HEK293 (cell line): Measurements from ENCODE around the gene NINJ2.
"Not testable (repeated sequence)": the region's sequence is repeated elsewhere in the genome, so short reads cannot be mapped to it uniquely, and the experiment has no call there.

Source experiments
- CTCF ChIA-PET: fragments of 350-600 bp; formaldehyde crosslinking; extraction: SDS; loops from one replicate; lab custom pipeline; 2021; ENCODE audit warnings: antibody characterized with exemption; lab: Yijun Ruan, JAX
- POLR2A ChIA-PET: fragments of 300-600 bp; formaldehyde crosslinking; extraction: SDS; loops from one replicate; lab custom pipeline; 2020; ENCODE audit warnings: antibody characterized with exemption, inconsistent platforms; lab: Yijun Ruan, JAX
- H3K27ac ChIP-seq: fragments of 200-500 bp; sonication (Bioruptor generic); 2 replicates; pipeline ENCODE4 v1.5.1; 2014; ENCODE audit warnings: low read depth, low read length, control low read depth, inconsistent platforms; ENCODE audit errors: extremely low read depth
- H3K36me3 ChIP-seq, 2 experiments: fragments of 200-500 bp in 1 of 2; sonication (Bioruptor generic) in 1 of 2; 1 replicate in 1 of 2; 2 replicates in 1 of 2; pipeline ENCODE4 v1.5.1; 2014 to 2017; ENCODE audit warnings: inconsistent platforms in 2 of 2, low read length in 2 of 2; ENCODE audit not compliant: control insufficient read depth in 2 of 2, insufficient read depth in 1 of 2
- H3K4me1 ChIP-seq: fragments of 200-500 bp; sonication (Bioruptor generic); 2 replicates; pipeline ENCODE4 v1.5.1; 2014; ENCODE audit warnings: mild to moderate bottlenecking, low read length, inconsistent platforms; ENCODE audit not compliant: control insufficient read depth, insufficient read depth
- H3K4me3 ChIP-seq: 2 replicates; pipeline ENCODE4 v1.5.1; 2011; ENCODE audit warnings: low read depth, mild to moderate bottlenecking, control low read depth, low read length, moderate library complexity
- H3K9me3 ChIP-seq: fragments of 200-500 bp; sonication (Bioruptor generic); 2 replicates; pipeline ENCODE4 v1.5.1; 2014; ENCODE audit warnings: low read depth, low read length, inconsistent platforms; ENCODE audit not compliant: control insufficient read depth, insufficient read depth
- BCL11B ChIP-seq: fragments of 450-650 bp; formaldehyde crosslinking; IDR thresholded peaks from 2 replicates; pipeline ENCODE4 v1.5.1; 2016; ENCODE audit warnings: low read depth, missing biosample characterization, missing genetic modification characterization
- GFI1B ChIP-seq: fragments of 450-650 bp; formaldehyde crosslinking; IDR thresholded peaks from 2 replicates; pipeline ENCODE4 v1.5.1; 2016; ENCODE audit warnings: missing biosample characterization, missing genetic modification characterization
- HOXA7 ChIP-seq: sonication (generic); formaldehyde crosslinking; IDR thresholded peaks from 2 replicates; pipeline ENCODE4 v1.8.1; 2022; ENCODE audit warnings: missing genetic modification reagents, borderline replicate concordance
- IKZF3 ChIP-seq: fragments of 450-650 bp; IDR thresholded peaks from 2 replicates; pipeline ENCODE4 v1.5.0; 2018; ENCODE audit warnings: missing biosample characterization, mild to moderate bottlenecking, missing genetic modification characterization, moderate library complexity
- SALL2 ChIP-seq: fragments of 450-650 bp; formaldehyde crosslinking; IDR thresholded peaks from 2 replicates; pipeline ENCODE4 v1.5.0; 2017; ENCODE audit warnings: missing biosample characterization, mild to moderate bottlenecking, missing genetic modification characterization, borderline replicate concordance
- YY2 ChIP-seq: fragments of 450-650 bp; formaldehyde crosslinking; IDR thresholded peaks from 2 replicates; pipeline ENCODE4 v1.5.1; 2016; ENCODE audit warnings: missing biosample characterization, missing genetic modification characterization
- ZBTB20 ChIP-seq: fragments of 450-650 bp; formaldehyde crosslinking; IDR thresholded peaks from 2 replicates; pipeline ENCODE4 v1.5.1; 2016; ENCODE audit warnings: missing biosample characterization, missing genetic modification characterization
- ZBTB8A ChIP-seq: fragments of 450-650 bp; formaldehyde crosslinking; IDR thresholded peaks from 2 replicates; pipeline ENCODE4 v1.5.1; 2016; ENCODE audit warnings: missing biosample characterization, missing genetic modification characterization
- ZFP3 ChIP-seq: fragments of 450-650 bp; formaldehyde crosslinking; IDR thresholded peaks from 2 replicates; pipeline ENCODE4 v1.5.1; 2016; ENCODE audit warnings: low read depth, missing biosample characterization, missing genetic modification characterization
- ZNF112 ChIP-seq: fragments of 450-650 bp; formaldehyde crosslinking; IDR thresholded peaks from 2 replicates; pipeline ENCODE4 v1.5.0; 2017; ENCODE audit warnings: missing biosample characterization, missing genetic modification characterization
- ZNF146 ChIP-seq: fragments of 450-650 bp; formaldehyde crosslinking; IDR thresholded peaks from 2 replicates; pipeline ENCODE4 v1.5.1; 2016; ENCODE audit warnings: missing biosample characterization, missing genetic modification characterization
- ZNF157 ChIP-seq: fragments of 450-650 bp; formaldehyde crosslinking; IDR thresholded peaks from 2 replicates; pipeline ENCODE4 v1.5.1; 2016; ENCODE audit warnings: missing biosample characterization, missing genetic modification characterization
- ZNF169 ChIP-seq: fragments of 450-650 bp; formaldehyde crosslinking; IDR thresholded peaks from 2 replicates; pipeline ENCODE4 v1.5.1; 2016; ENCODE audit warnings: missing biosample characterization, missing genetic modification characterization
- ZNF184 ChIP-seq: fragments of 450-650 bp; IDR thresholded peaks from 2 replicates; pipeline ENCODE4 v1.5.1; 2018; ENCODE audit warnings: missing biosample characterization, mild to moderate bottlenecking, missing genetic modification characterization
- ZNF24 ChIP-seq: fragments of 450-650 bp; formaldehyde crosslinking; IDR thresholded peaks from 2 replicates; pipeline ENCODE4 v1.5.1; 2016; ENCODE audit warnings: missing biosample characterization, missing genetic modification characterization
- ZNF335 ChIP-seq: fragments of 450-650 bp; formaldehyde crosslinking; conservative IDR thresholded peaks from 2 replicates; pipeline ENCODE4 v1.5.1; 2016; ENCODE audit warnings: missing biosample characterization, missing genetic modification characterization
- ZNF354C ChIP-seq: fragments of 450-650 bp; formaldehyde crosslinking; IDR thresholded peaks from 2 replicates; pipeline ENCODE4 v1.5.1; 2016; ENCODE audit warnings: missing biosample characterization, missing genetic modification characterization, low read depth, borderline replicate concordance
- ZNF366 ChIP-seq: fragments of 450-650 bp; formaldehyde crosslinking; conservative IDR thresholded peaks from 2 replicates; pipeline ENCODE4 v1.5.1; 2016; ENCODE audit warnings: missing biosample characterization, missing genetic modification characterization
- ZNF404 ChIP-seq: fragments of 450-650 bp; formaldehyde crosslinking; IDR thresholded peaks from 2 replicates; pipeline ENCODE4 v1.5.1; 2017; ENCODE audit warnings: missing biosample characterization, missing genetic modification characterization
- ZNF560 ChIP-seq: fragments of 450-650 bp; formaldehyde crosslinking; IDR thresholded peaks from 2 replicates; pipeline ENCODE4 v1.5.1; 2017; ENCODE audit warnings: missing biosample characterization, missing genetic modification characterization, borderline replicate concordance
- ZNF600 ChIP-seq: fragments of 450-650 bp; formaldehyde crosslinking; IDR thresholded peaks from 2 replicates; pipeline ENCODE4 v1.5.1; 2016; ENCODE audit warnings: missing biosample characterization, missing genetic modification characterization
- ZNF610 ChIP-seq: fragments of 450-650 bp; formaldehyde crosslinking; IDR thresholded peaks from 2 replicates; pipeline ENCODE4 v1.5.1; 2016; ENCODE audit warnings: missing biosample characterization, missing genetic modification characterization, borderline replicate concordance
- ZNF629 ChIP-seq: fragments of 450-650 bp; formaldehyde crosslinking; IDR thresholded peaks from 2 replicates; pipeline ENCODE4 v1.5.1; 2017; ENCODE audit warnings: missing biosample characterization, missing genetic modification characterization
- ZNF670 ChIP-seq: fragments of 450-650 bp; formaldehyde crosslinking; IDR thresholded peaks from 2 replicates; pipeline ENCODE4 v1.5.1; 2016; ENCODE audit warnings: missing biosample characterization, missing genetic modification characterization, low read depth
- ZSCAN23 ChIP-seq: fragments of 450-650 bp; formaldehyde crosslinking; IDR thresholded peaks from 2 replicates; pipeline ENCODE4 v1.5.1; 2016; ENCODE audit warnings: missing biosample characterization, missing genetic modification characterization
- TF ChIP-seq, protein P1 (sequence below): fragments of 450-650 bp; formaldehyde crosslinking; IDR thresholded peaks from 2 replicates; pipeline ENCODE4 v1.5.1; 2017; ENCODE audit warnings: missing biosample characterization, missing genetic modification characterization

The NINJ2 gene

DNA sequence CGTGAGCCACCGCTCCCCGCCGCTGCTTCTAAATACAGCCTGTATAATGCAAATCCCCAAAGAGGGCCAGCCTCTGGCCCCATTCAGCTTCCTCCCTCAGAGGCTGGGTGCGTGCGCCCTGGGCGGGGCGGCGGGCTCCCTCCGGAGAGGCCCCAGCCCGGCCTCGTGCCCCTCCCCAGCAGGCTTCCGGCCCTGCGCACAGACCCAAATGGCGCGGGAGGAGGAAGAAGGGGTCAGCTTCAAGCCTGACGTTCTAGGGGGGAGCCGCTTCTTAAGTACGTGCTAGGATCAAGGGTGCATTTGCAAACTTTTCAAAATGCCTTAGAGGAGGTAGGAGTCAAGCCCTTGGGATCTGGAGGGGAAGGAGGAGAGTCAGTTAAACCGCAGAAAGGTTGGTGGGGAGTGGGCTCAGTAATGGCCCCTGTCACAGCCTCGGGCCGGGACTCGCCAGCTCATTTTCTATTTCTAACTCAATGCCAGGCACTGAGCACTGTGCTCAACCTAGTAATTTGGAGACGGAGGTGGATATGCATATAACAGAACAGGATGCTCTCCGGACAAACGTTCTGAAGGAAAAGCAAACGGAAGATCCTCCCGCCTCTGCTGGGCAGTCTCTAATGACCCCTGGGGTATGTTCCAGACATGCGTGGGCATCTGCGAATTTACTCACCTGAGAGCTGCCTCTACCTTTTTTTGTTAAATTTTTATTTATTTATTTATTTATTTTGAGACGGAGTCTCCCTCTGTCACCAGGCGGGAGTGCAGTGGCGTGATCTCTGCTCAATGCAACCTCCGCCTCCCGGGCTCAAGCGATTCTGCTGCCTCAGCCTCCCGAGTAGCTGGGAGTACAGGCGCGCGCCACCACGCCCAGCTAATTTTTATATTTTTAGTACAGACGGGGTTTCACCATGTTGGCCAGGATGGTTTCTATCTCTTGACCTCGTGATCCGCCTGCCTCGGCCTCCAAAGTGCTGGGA lies 32.3 kb downstream of the NINJ2 start:
- POLR2A ChIA-PET, result no interaction called here
- CTCF ChIA-PET, result interaction anchor here (0.6 to 1.3 kb wide), 2 partner anchors 24 to 60 kb away, joined by 3 to 8 read pairs; no protein-coding TSS in a partner anchor
- H3K4me3 ChIP-seq, result no peak overlapping the region

DNA sequence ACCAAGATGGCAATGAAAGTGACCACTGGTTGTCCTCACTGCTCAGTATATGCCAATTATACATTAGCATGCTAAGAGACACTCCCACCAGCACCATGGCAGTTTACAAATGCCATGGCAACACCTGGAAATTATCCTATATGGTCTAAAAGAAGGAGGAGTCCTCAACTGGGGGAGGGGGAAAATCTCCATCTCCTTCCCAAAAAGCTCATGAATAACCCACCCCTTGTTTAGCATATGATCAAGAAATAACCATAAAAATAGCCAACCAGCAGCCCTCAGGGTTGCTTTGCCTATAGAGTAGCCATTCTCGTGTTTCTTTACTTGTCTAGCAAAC lies 34.5 kb downstream of the NINJ2 start:
- H3K27ac ChIP-seq, H3K4me1 ChIP-seq, POLR2A ChIA-PET, H3K9me3 ChIP-seq, H3K36me3 ChIP-seq, CTCF ChIA-PET, H3K4me3 ChIP-seq: not testable (repeated sequence)

More for the DNA sequence above, 32.3 kb downstream of the NINJ2 start:
- Histone ChIP-seq H3K36me3 (no peaks in the 10 kb centered on the region), H3K27ac (no peak overlapping the region), H3K9me3 (no peaks in the 10 kb centered on the region), H3K4me1 (no peaks in the 10 kb centered on the region; the same call in 1 of the 2 replicates)
- TF ChIP-seq, protein P1, sequence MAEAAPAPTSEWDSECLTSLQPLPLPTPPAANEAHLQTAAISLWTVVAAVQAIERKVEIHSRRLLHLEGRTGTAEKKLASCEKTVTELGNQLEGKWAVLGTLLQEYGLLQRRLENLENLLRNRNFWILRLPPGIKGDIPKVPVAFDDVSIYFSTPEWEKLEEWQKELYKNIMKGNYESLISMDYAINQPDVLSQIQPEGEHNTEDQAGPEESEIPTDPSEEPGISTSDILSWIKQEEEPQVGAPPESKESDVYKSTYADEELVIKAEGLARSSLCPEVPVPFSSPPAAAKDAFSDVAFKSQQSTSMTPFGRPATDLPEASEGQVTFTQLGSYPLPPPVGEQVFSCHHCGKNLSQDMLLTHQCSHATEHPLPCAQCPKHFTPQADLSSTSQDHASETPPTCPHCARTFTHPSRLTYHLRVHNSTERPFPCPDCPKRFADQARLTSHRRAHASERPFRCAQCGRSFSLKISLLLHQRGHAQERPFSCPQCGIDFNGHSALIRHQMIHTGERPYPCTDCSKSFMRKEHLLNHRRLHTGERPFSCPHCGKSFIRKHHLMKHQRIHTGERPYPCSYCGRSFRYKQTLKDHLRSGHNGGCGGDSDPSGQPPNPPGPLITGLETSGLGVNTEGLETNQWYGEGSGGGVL, result no peak
- TF ChIP-seq SALL2 (tag by site-specific recombination) (no peak), ZSCAN23 (no peak), BCL11B (no peak), ZNF610 (tag by site-specific recombination) (no peak), ZNF366 (tag by site-specific recombination) (no peak), ZNF600 (tag by site-specific recombination) (no peak), IKZF3 (tag by site-specific recombination) (no peak), ZNF404 (tag by site-specific recombination) (no peak), HOXA7 (CRISPR knock-in tag) (no peak), ZNF157 (tag by site-specific recombination) (no peak), ZNF335 (no peak), ZBTB8A (tag by site-specific recombination) (no peak), YY2 (tag by site-specific recombination) (no peak)

DNA sequence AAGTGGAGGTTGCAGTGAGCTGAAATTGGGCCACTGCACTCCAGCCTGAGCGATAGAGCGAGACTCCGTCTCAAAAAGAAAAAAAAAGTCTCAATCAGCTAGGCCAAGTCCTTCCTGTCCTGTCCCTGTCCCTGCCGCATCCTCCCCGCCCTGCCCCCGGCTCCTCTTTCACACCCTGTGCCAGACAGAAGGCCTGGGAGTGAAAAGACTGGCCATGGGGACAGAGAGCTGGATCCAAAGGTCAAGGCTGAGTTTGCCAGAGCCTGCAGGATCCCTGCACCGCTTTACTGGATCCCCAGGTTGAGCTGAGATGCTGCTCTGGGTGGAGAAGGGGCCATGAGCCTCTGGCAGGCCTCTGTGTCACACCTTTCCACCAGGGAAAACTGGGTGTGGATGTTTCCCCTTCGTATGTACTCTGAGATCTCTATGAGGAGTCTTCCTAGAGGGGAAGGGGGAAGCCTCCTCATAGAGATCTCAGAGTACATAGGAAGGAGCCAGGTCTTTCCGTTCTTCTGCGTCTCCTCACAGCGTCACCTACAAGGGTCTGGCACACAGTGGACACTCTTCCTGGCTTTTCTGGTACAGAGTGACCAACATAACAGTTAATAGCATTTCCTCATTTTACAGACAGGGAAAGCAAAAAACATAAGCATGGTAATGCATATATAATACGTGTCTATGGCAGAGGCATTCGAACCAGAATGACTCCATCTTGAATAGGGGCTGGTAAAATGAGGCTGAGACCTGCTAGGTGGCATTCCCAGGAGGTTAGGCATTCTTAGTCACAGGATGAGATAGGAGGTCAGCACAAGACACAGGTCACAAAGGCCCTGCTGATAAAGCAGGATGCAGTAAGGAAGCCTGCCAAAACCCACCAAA lies 35.1 kb downstream of the NINJ2 start:
- H3K9me3 ChIP-seq, result no peaks in the 10 kb centered on the region
- CTCF ChIA-PET, result no interaction called here
- TF ChIP-seq GFI1B, result no peak
- no peak for TF ChIP-seq ZNF560 (tag by site-specific recombination)
- TF ChIP-seq ZSCAN23, result no peak
- TF ChIP-seq ZFP3 (tag by site-specific recombination), result no peak
- no peak for TF ChIP-seq ZNF404 (tag by site-specific recombination)
- no peak for TF ChIP-seq ZNF354C (tag by site-specific recombination)
- TF ChIP-seq ZNF629 (tag by site-specific recombination), result no peak
- TF ChIP-seq ZNF670 (tag by site-specific recombination), result no peak
- TF ChIP-seq ZNF146, result no peak
- no peak for TF ChIP-seq ZBTB20 (tag by site-specific recombination)
- no peak for TF ChIP-seq ZNF112 (tag by site-specific recombination)
- no peak for TF ChIP-seq ZNF184 (tag by site-specific recombination)
- no peak for TF ChIP-seq ZNF169 (tag by site-specific recombination)
- TF ChIP-seq ZNF24 (tag by site-specific recombination), result no peak

More for the DNA sequence above, 35.1 kb downstream of the NINJ2 start:
- Histone ChIP-seq H3K4me1 (no peaks in the 10 kb centered on the region; the same call in 1 of the 2 replicates), H3K36me3 (no peaks in the 10 kb centered on the region), H3K27ac (no peak overlapping the region), H3K4me3 (no peak overlapping the region)
- POLR2A ChIA-PET, result no interaction called here
